ENCODE results near the gene ALDH1A1. TPM values are rescaled to one million over a fixed set of nuclear protein-coding genes. Genes with fewer than 3 reads are reported as not detected.

ALDH1A1 gene
- total RNA-seq, 1 donor from 2014 or later = 0.27 TPM

GRCh38 chr9:72896439-72896838, 56.4 kb downstream of the ALDH1A1 start:
- no peak for DNase-seq (ENCODE audit: low spot score)
- no peak for TF ChIP-seq CTCF (IDR thresholded peaks at IDR 0.05)
- no peaks in the 10 kb centered on the region for H3K4me1 Mint-ChIP-seq (ENCODE audit: low read depth)
- H3K9me3 Mint-ChIP-seq (ENCODE audit: low read depth) = no peaks in the 10 kb centered on the region
- H3K4me3 Mint-ChIP-seq (ENCODE audit: unreplicated experiment) = no peak overlapping the region
- H3K27ac Mint-ChIP-seq (ENCODE audit: unreplicated experiment) = no peak overlapping the region
- H3K36me3 Mint-ChIP-seq (ENCODE audit: low read depth) = no peaks in the 10 kb centered on the region
- H3K27me3 Mint-ChIP-seq (ENCODE audit: low read depth) = peaks cover 16% of the 10 kb centered on the region

DNA sequence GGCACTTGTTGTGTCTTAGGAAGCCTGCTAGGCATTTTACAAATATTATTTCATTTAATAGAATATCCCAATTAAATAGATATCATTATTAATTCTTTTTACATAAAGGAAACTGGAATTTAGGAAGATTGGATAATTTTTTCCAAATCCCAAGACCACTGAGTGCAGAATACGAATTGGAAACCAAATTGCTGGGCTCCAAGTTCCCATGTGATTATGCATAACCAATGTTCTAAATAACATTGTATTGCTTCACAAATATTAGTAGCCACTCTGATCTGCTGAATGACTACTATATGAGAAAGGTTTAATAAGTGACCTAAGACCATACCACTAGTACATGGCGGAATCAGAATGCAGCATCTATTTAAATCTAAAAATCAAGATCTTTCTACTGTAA, 57.7 kb downstream of the ALDH1A1 start:
- no peak for DNase-seq (ENCODE audit: low spot score)
- no peak for TF ChIP-seq CTCF (IDR thresholded peaks at IDR 0.05)
- Mint-ChIP-seq H3K9me3 (ENCODE audit: low read depth) (no peaks in the 10 kb centered on the region), H3K27me3 (ENCODE audit: low read depth) (peaks cover 21% of the 10 kb centered on the region), H3K36me3 (ENCODE audit: low read depth) (no peaks in the 10 kb centered on the region), H3K27ac (ENCODE audit: unreplicated experiment) (no peak overlapping the region), H3K4me3 (ENCODE audit: unreplicated experiment) (no peak overlapping the region), H3K4me1 (ENCODE audit: low read depth) (no peaks in the 10 kb centered on the region)

DNA sequence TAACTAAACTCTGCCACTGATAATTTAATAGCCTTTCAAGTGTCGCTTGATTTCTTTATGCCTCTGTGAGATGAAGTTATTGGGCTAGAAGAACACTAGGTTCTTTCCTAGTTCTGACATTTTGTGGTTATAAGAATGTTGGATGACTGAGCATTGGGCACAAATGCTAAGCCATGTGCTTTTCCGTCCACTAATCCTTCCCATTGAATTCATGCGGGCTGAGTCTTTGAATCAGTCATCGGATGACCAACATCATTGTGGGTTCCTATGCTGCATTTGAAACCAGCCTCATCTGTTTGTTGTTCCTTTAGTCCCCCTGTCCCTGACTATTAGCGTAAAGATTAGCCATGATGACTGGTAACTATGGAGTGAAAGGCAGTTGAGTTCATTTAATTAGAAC, 58.5 kb downstream of the ALDH1A1 start:
- Mint-ChIP-seq H3K27ac (ENCODE audit: unreplicated experiment) (no peak overlapping the region), H3K4me3 (ENCODE audit: unreplicated experiment) (no peak overlapping the region), H3K36me3 (ENCODE audit: low read depth) (no peaks in the 10 kb centered on the region), H3K27me3 (ENCODE audit: low read depth) (peaks cover 26% of the 10 kb centered on the region), H3K4me1 (ENCODE audit: low read depth) (no peaks in the 10 kb centered on the region), H3K9me3 (ENCODE audit: low read depth) (no peaks in the 10 kb centered on the region)
- TF ChIP-seq CTCF (IDR thresholded peaks at IDR 0.05) = no peak
- no peak for DNase-seq (ENCODE audit: low spot score)

DNA sequence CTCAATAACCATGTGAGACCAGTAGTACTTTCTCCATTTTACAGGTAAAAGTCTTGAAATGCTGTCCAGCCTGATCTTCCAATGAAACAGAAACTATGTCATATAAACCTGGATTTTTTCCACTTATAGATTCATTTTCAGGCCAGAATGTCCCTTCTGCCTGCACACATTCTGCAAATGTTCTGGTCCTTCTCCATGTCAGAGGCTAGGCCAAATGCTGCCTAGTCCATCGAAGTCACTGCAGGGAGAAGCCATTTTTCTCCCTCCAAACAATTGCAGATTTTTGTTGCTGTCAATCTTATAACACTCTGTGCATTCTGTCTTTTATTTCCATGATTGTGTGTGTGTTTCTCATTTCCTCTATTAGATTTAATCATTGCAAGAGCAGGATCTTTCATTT, 59.4 kb downstream of the ALDH1A1 start:
- no peak overlapping the region for H3K4me3 Mint-ChIP-seq (ENCODE audit: unreplicated experiment)

GRCh38 chr9:72891043-72891442, 61.8 kb downstream of the ALDH1A1 start:
- peaks cover 27% of the 10 kb centered on the region for H3K27me3 Mint-ChIP-seq (ENCODE audit: low read depth)
- no peak for TF ChIP-seq CTCF (IDR thresholded peaks at IDR 0.05)
- H3K27ac Mint-ChIP-seq (ENCODE audit: unreplicated experiment) = no peak overlapping the region
- H3K9me3 Mint-ChIP-seq (ENCODE audit: low read depth) = no peaks in the 10 kb centered on the region
- H3K4me1 Mint-ChIP-seq (ENCODE audit: low read depth) = no peaks in the 10 kb centered on the region
- H3K36me3 Mint-ChIP-seq (ENCODE audit: low read depth) = no peaks in the 10 kb centered on the region
- DNase-seq (ENCODE audit: low spot score) = no peak
- no peak overlapping the region for H3K4me3 Mint-ChIP-seq (ENCODE audit: unreplicated experiment)

More for the DNA sequence above, 59.4 kb downstream of the ALDH1A1 start:
- H3K27me3 Mint-ChIP-seq (ENCODE audit: low read depth) = peaks cover 23% of the 10 kb centered on the region
- H3K36me3 Mint-ChIP-seq (ENCODE audit: low read depth) = no peaks in the 10 kb centered on the region
- DNase-seq (ENCODE audit: low spot score) = no peak
- H3K4me1 Mint-ChIP-seq (ENCODE audit: low read depth) = no peaks in the 10 kb centered on the region
- no peak overlapping the region for H3K27ac Mint-ChIP-seq (ENCODE audit: unreplicated experiment)
- no peaks in the 10 kb centered on the region for H3K9me3 Mint-ChIP-seq (ENCODE audit: low read depth)
- TF ChIP-seq CTCF (IDR thresholded peaks at IDR 0.05) = no peak

All from chondrocyte (in vitro differentiated cells).